Lung (tissue), 12 donors: Measurements from ENCODE around the gene BMPR2. TPM values are rescaled to one million over a fixed set of nuclear protein-coding genes. Genes with fewer than 3 reads are reported as not detected.
"Not testable (repeated sequence)": the region's sequence is repeated elsewhere in the genome, so short reads cannot be mapped to it uniquely, and the experiment has no call there.

Experiments
- ATAC-seq: fragments of 200-7000 bp; cut with Tn5 transposase; one replicate; pipeline ENCODE4 v1.9.1; 2020; ENCODE audit warnings: moderate number of reproducible peaks; ENCODE audit not compliant: insufficient read depth, low FRiP score
- DNase-seq, 3 donors: peaks; one replicate each; pipeline ENCODE4 v3.0.0-alpha.2; 2013 to 2017
- H3K27ac ChIP-seq, 2 donors: one replicate each; pipeline ENCODE4 v1.5.1; 2013; ENCODE audit warnings: mild to moderate bottlenecking in 2 of 2, moderate library complexity in 2 of 2, control low read depth in 1 of 2, inconsistent platforms in 1 of 2, low read depth in 1 of 2, low read length in 1 of 2
- H3K27me3 ChIP-seq, 3 donors: one replicate each; pipeline ENCODE4 v1.5.1; 2013; ENCODE audit warnings: low read length in 2 of 3; ENCODE audit not compliant: control insufficient read depth in 3 of 3, insufficient read depth in 3 of 3
- H3K36me3 ChIP-seq, 4 donors: one replicate each; pipeline ENCODE4 v1.5.1; 2013; ENCODE audit warnings: low read length in 4 of 4, mild to moderate bottlenecking in 1 of 4, moderate library complexity in 1 of 4; ENCODE audit not compliant: control insufficient read depth in 4 of 4, insufficient read depth in 4 of 4
- H3K4me1 ChIP-seq, 5 donors: one replicate each; pipeline ENCODE4 v1.5.1; 2013; ENCODE audit warnings: low read length in 5 of 5, mild to moderate bottlenecking in 2 of 5, moderate library complexity in 1 of 5; ENCODE audit not compliant: control insufficient read depth in 5 of 5, insufficient read depth in 5 of 5
- H3K4me3 ChIP-seq: one replicate; pipeline ENCODE4 v1.5.1; 2013; ENCODE audit warnings: mild to moderate bottlenecking, control low read depth, moderate library complexity
- H3K9ac ChIP-seq, 2 donors: one replicate each; pipeline ENCODE4 v1.5.1; 2013; ENCODE audit warnings: low read length in 2 of 2, control low read depth in 1 of 2; ENCODE audit not compliant: insufficient read depth in 1 of 2
- H3K9me3 ChIP-seq, 4 donors: one replicate each; pipeline ENCODE4 v1.5.1; 2013; ENCODE audit warnings: low read length in 3 of 4, mild to moderate bottlenecking in 1 of 4, moderate library complexity in 1 of 4; ENCODE audit not compliant: control insufficient read depth in 4 of 4, insufficient read depth in 3 of 4
- CTCF ChIP-seq: IDR thresholded peaks from 2 replicates; pipeline ENCODE4 v1.5.1; 2012; ENCODE audit warnings: mild to moderate bottlenecking; ENCODE audit errors: control extremely low read depth, extremely low read depth
- whole genome bisulfite sequencing, 2 donors: extraction: QIAGEN DNeasy Blood & Tissue Kit; methylation state at CpG; one replicate each; pipeline ENCODE4 v1.1.7; 2013; 5-methylcytosine and 5-hydroxymethylcytosine counted together
- polyA plus RNA-seq, 2 donors: library from polyadenylated mRNA; stranded (reverse); fragments of 200-250 nt; gene quantifications; one replicate each; pipeline ENCODE4 v1.2.1, GENCODE V29; 2013
- total RNA-seq, 2 donors: library from RNA; depleted of rRNA in 1 of 2; stranded (reverse); fragments of >200 nt in 1 of 2; gene quantifications; one replicate each; pipeline ENCODE4 v1.2.1, GENCODE V29; 2014 to 2021
- donor health status: control.
- donor health status: control.
- donor health status: Bipolar disorder and iron deficiency.
- donor health status: healthy.
- donor health status: DM: yes; HTN: yes; CAD: no.

Gene BMPR2
- total and polyA plus RNA-seq, 4 donors, result 11.4 to 107 (median 36.7) TPM

GRCh38 chr2:202519453-202519852 is 143.3 kb downstream of the BMPR2 start:
- H3K4me3 ChIP-seq, result no peak overlapping the region
- no peak overlapping the region for H3K27ac ChIP-seq
- 97 to 100% methylated on average over 1 of the region's 1 CpG for WGBS, 2 donors
- H3K9me3 ChIP-seq, result peaks cover 0 to 4% (median 0%) of the 10 kb centered on the region in 4 donors
- no peak for DNase-seq
- no peak overlapping the region for H3K9ac ChIP-seq
- H3K4me1 ChIP-seq, result peaks cover 0 to 2% (median 0%) of the 10 kb centered on the region in 5 donors
- H3K27me3 ChIP-seq, result no peaks in the 10 kb centered on the region
- no peak for TF ChIP-seq CTCF
- no peak for ATAC-seq
- peaks cover 17 to 43% (median 31%) of the 10 kb centered on the region in 4 donors for H3K36me3 ChIP-seq

GRCh38 chr2:202521470-202521869 is 145.3 kb downstream of the BMPR2 start:
- peaks cover 0 to 4% (median 0%) of the 10 kb centered on the region in 4 donors for H3K9me3 ChIP-seq
- H3K27ac ChIP-seq, result no peak overlapping the region
- H3K4me1 ChIP-seq, result peaks cover 0 to 2% (median 0%) of the 10 kb centered on the region in 5 donors
- TF ChIP-seq CTCF, result no peak
- no peak overlapping the region for H3K9ac ChIP-seq
- DNase-seq, result no peak
- peaks cover 18 to 44% (median 23%) of the 10 kb centered on the region in 4 donors for H3K36me3 ChIP-seq
- no peak overlapping the region for H3K4me3 ChIP-seq
- H3K27me3 ChIP-seq, result no peaks in the 10 kb centered on the region
- ATAC-seq, result no peak

- Histone ChIP-seq H3K27ac (no peak overlapping the region), H3K4me3 (no peak overlapping the region), H3K4me1 (peaks cover 0 to 8% (median 0%) of the 10 kb centered on the region in 5 donors), H3K9ac (no peak overlapping the region), H3K27me3 (no peaks in the 10 kb centered on the region), H3K9me3 (no peaks in the 10 kb centered on the region), H3K36me3 (peaks cover 0 to 9% (median 7%) of the 10 kb centered on the region in 4 donors)
- no peak for ATAC-seq
- DNase-seq, result peak in 2 of 3 donors; percentile 64 to 77
- WGBS, 2 donors, result 9 to 19% methylated on average over 1 of the region's 1 CpG
- TF ChIP-seq CTCF, result no peak
Measured at GRCh38 chr2:202529389-202529788, 153.3 kb downstream of the BMPR2 start.

- TF ChIP-seq CTCF, result no peak
- no peak for ATAC-seq
- H3K27ac ChIP-seq, result no peak overlapping the region
- peaks cover 0 to 9% (median 7%) of the 10 kb centered on the region in 4 donors for H3K36me3 ChIP-seq
- no peak for DNase-seq
- WGBS, 2 donors, result 20 to 58% methylated on average over 1 of the region's 1 CpG
- peaks cover 0 to 8% (median 0%) of the 10 kb centered on the region in 5 donors for H3K4me1 ChIP-seq
- H3K4me3 ChIP-seq, result no peak overlapping the region
- no peaks in the 10 kb centered on the region for H3K27me3 ChIP-seq
- no peaks in the 10 kb centered on the region for H3K9me3 ChIP-seq
- H3K9ac ChIP-seq, result no peak overlapping the region
Measured at GRCh38 chr2:202530038-202530437, 153.9 kb downstream of the BMPR2 start.

GRCh38 chr2:202535290-202535689 is 159.2 kb downstream of the BMPR2 start:
- H3K27me3 ChIP-seq, H3K9me3 ChIP-seq, H3K27ac ChIP-seq, H3K9ac ChIP-seq, ATAC-seq, DNase-seq, H3K4me1 ChIP-seq, H3K4me3 ChIP-seq, H3K36me3 ChIP-seq: not testable (repeated sequence)
- 96 to 98% methylated on average over 5 to 19 of the region's 30 CpGs for WGBS, 2 donors
